Sciatic nerve (tissue), 1 donor: ENCODE data around the gene RAP2C. TPM values are rescaled to one million over a fixed set of nuclear protein-coding genes. Genes with fewer than 3 reads are reported as not detected.

Source experiments
- total RNA-seq: library from RNA; stranded (reverse); fragmentation: NEBNext Ultra II Directional; extraction: Animal tissue kit (Norgen Biotek cat#: 25700); gene quantifications from one replicate; pipeline ENCODE4 v1.2.1, GENCODE V29; 2021
- donor health status: DM: no; HTN: no; CAD: no.

RAP2C gene
- total RNA-seq, 1 donor from 2014 or later: 23.2 TPM

Other genes starting within 250 kb of the RAP2C start
- 1.7 TPM for gene STK26, start 196.1 kb downstream of the RAP2C start, total RNA-seq
- gene FRMD7, start 91.4 kb downstream of the RAP2C start, total RNA-seq: not detected